ENCODE results near the gene TREML1.

- no peak for TF ChIP-seq CTCF (IDR thresholded peaks at IDR 0.05)
- no peak for TF ChIP-seq POLR2A (IDR thresholded peaks at IDR 0.05)
These were observed 35.8 kb upstream of the TREML1 start for GRCh38 chr6:41189967-41190366.

Measured in sigmoid colon (tissue), 3 donors.